HFFc6 (cell line): Measurements from ENCODE around the gene IPP. TPM values are rescaled to one million over a fixed set of nuclear protein-coding genes. Genes with fewer than 3 reads are reported as not detected.

Experiments used
- DNase-seq: peaks from one replicate; pipeline ENCODE4 v3.0.0-alpha.2; 2018
- H3K27ac Mint-ChIP-seq: 2 replicates; pipeline ENCODE4 v1.8.0; 2020; ENCODE audit warnings: mild to moderate bottlenecking, mixed read lengths
- H3K27me3 Mint-ChIP-seq: 2 replicates; pipeline ENCODE4 v1.8.0; 2021; ENCODE audit warnings: mild to moderate bottlenecking, moderate library complexity, mixed read lengths; ENCODE audit not compliant: insufficient read depth
- H3K36me3 Mint-ChIP-seq: 2 replicates; pipeline ENCODE4 v1.8.0; 2021; ENCODE audit warnings: low read depth, mixed read lengths
- H3K4me1 Mint-ChIP-seq: 2 replicates; pipeline ENCODE4 v1.8.0; 2020; ENCODE audit warnings: low read depth, mixed read lengths
- H3K4me3 Mint-ChIP-seq: 2 replicates; pipeline ENCODE4 v1.8.0; 2020; ENCODE audit warnings: mild to moderate bottlenecking, moderate library complexity, mixed read lengths
- H3K9me3 Mint-ChIP-seq: 2 replicates; pipeline ENCODE4 v1.8.0; 2020; ENCODE audit warnings: mild to moderate bottlenecking, mixed read lengths
- total RNA-seq, 6 experiments: library from RNA; stranded (reverse); fragmentation: NEBNext Ultra II Directional; extraction: Animal tissue kit (Norgen Biotek cat#: 25700); gene quantifications; 2 replicates in 1 of 6; 3 replicates in 5 of 6; pipeline ENCODE4 v1.2.3, GENCODE V29; 2021
- TF ChIP-seq, protein P1 (sequence below): fragments of 200-600 bp; sonication (generic); IDR thresholded peaks from 2 replicates; pipeline ENCODE4 v1.5.0; 2021; ENCODE audit warnings: antibody characterized with exemption, mild to moderate bottlenecking

IPP gene
- total RNA-seq, 6 experiments from 2014 or later: 15.7 to 22.0 (median 18.9) TPM

DNA sequence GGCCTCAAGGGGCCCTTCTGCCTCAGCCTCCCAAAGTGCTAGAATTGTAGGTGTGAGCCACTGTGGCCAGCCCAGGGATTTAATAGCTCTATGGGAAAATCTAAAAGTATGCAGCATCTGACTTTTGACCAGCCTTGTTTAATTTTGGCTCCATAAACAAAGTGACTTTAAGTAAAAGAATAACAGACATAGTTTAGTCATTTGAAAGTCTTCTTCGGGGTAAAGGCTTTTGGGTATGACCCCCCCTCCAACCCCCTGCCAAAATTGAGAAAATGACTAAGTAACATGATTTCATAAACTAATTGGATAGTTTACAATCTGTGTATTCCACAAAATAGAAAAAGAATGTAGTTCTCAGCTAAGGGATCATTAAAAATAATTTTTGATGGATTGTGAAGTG lies 81.1 kb downstream of the IPP start:
- Mint-ChIP-seq H3K36me3 (peaks cover 5% of the 10 kb centered on the region; the same call in 1 of the 2 replicates), H3K4me1 (peaks cover 63% of the 10 kb centered on the region), H3K27me3 (no peaks in the 10 kb centered on the region), H3K4me3 (peak overlapping the region; percentile 42), H3K9me3 (no peaks in the 10 kb centered on the region), H3K27ac (peak overlapping the region; percentile 79)
- TF ChIP-seq, protein P1, sequence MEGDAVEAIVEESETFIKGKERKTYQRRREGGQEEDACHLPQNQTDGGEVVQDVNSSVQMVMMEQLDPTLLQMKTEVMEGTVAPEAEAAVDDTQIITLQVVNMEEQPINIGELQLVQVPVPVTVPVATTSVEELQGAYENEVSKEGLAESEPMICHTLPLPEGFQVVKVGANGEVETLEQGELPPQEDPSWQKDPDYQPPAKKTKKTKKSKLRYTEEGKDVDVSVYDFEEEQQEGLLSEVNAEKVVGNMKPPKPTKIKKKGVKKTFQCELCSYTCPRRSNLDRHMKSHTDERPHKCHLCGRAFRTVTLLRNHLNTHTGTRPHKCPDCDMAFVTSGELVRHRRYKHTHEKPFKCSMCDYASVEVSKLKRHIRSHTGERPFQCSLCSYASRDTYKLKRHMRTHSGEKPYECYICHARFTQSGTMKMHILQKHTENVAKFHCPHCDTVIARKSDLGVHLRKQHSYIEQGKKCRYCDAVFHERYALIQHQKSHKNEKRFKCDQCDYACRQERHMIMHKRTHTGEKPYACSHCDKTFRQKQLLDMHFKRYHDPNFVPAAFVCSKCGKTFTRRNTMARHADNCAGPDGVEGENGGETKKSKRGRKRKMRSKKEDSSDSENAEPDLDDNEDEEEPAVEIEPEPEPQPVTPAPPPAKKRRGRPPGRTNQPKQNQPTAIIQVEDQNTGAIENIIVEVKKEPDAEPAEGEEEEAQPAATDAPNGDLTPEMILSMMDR: no peak
- peak; percentile 38 for DNase-seq

DNA sequence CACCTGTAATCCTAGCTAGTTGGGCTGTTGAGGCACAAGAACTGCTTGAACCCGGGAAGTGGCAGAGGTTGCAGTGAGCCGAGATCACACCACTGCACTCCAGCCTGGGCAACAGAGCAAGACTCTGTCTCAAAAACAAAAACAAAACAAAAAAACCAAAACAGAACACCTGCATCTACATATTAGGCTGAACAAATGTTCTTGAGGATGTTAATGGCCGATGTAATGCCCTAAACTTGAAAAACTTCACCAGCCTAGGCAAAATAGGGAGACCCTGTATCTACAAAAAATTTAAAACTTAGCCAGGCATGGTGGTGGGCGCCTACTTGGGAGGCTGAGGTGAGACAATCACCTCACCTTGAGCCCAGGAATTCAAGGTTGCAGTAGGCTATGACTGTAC lies 81.9 kb downstream of the IPP start:
- no peaks in the 10 kb centered on the region for H3K27me3 Mint-ChIP-seq
- peaks cover 5% of the 10 kb centered on the region; the same call in 1 of the 2 replicates for H3K36me3 Mint-ChIP-seq
- H3K4me3 Mint-ChIP-seq: no peak overlapping the region
- no peak overlapping the region for H3K27ac Mint-ChIP-seq
- H3K4me1 Mint-ChIP-seq: peaks cover 54% of the 10 kb centered on the region
- TF ChIP-seq, protein P1: no peak
- no peaks in the 10 kb centered on the region for H3K9me3 Mint-ChIP-seq
- DNase-seq: no peak

DNA sequence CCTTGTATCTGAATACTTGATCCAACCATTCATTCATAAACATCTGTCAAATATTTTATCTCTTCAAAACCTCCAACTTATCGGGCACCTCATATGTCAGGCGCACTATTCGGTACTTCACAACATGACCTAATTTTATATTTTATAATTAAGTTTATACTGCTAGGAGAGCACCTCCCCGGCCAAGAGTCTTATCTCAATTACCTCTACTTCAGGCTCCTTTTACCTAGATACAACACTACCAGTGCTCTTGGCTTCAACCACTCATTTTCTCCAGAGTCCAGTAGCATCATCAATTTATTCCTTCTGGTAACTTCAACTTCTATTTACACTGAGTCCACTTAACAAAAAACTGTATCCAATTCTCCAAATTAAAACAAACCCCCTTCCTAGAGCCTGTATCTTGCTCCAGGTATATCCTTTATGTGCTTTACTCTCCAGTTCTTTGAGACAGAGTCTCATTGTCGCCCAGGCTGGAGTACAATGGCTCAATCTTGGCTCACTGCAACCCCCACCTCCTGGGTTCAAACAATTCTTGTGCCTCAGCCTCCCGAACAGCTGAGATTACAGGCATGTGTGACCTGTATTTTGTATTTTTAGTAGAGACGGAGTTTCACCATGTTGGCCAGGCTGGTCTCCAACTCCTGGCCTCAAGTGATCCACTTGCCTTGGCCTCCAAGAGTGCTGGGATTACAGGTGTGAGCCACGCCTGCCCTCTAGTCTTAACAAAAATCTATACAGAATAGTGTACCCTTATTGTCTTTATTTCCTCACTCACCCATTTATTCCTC lies 82.9 kb downstream of the IPP start:
- DNase-seq: no peak
- H3K36me3 Mint-ChIP-seq: peaks cover 5% of the 10 kb centered on the region; the same call in 1 of the 2 replicates
- no peaks in the 10 kb centered on the region for H3K27me3 Mint-ChIP-seq
- no peak overlapping the region for H3K27ac Mint-ChIP-seq
- peaks cover 47% of the 10 kb centered on the region for H3K4me1 Mint-ChIP-seq
- H3K9me3 Mint-ChIP-seq: no peaks in the 10 kb centered on the region
- TF ChIP-seq, protein P1: no peak
- H3K4me3 Mint-ChIP-seq: no peak overlapping the region

DNA sequence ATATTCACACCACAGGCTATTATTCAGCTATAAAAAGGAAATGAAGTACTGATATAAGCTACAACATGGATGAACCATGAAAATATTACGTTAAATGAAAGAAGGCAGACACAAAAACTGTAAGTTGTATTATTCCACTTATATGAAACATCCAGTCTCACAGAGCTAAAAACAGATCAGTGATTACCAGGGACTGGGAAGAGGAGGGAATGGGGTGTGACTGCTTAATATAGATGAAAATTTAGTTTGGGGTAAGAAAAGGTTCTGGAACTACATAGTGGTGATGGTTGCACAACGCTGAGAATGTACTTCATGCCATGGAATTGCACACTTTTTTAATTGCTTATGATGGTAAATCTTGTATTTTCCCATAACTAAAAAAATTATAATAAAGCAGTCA lies 83.6 kb downstream of the IPP start:
- DNase-seq: no peak
- no peak overlapping the region for H3K27ac Mint-ChIP-seq
- no peak overlapping the region for H3K4me3 Mint-ChIP-seq
- H3K27me3 Mint-ChIP-seq: no peaks in the 10 kb centered on the region
- H3K9me3 Mint-ChIP-seq: no peaks in the 10 kb centered on the region
- TF ChIP-seq, protein P1: no peak
- peaks cover 45% of the 10 kb centered on the region for H3K4me1 Mint-ChIP-seq
- peaks cover 5% of the 10 kb centered on the region; the same call in 1 of the 2 replicates for H3K36me3 Mint-ChIP-seq

DNA sequence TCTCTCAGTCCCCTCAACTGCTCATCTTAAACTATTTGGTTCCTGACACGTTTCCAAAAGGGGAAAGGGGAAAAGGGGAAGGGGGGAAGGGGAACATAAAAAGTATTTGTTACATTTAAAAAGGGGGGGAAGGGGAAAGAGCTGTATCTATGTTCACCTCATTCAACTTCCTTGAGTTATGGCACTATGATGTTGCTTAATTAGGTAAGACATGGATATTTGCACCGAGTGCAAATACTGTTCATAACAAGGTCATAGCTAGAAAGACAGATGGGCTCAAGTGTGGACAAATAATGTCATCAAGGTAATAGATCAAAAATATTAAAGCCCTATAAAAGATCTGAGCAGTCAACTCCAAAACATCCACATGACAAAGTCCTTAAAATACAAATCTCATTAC lies 90.1 kb downstream of the IPP start:
- Mint-ChIP-seq H3K4me3 (no peak overlapping the region), H3K27ac (no peak overlapping the region; the same call in 1 of the 2 replicates), H3K27me3 (no peaks in the 10 kb centered on the region), H3K36me3 (peaks cover 25% of the 10 kb centered on the region), H3K4me1 (no peaks in the 10 kb centered on the region), H3K9me3 (no peaks in the 10 kb centered on the region)
- no peak for DNase-seq
- TF ChIP-seq, protein P1: no peak
